Stomach (tissue), 9 donors: ENCODE data around the gene FAM234B. TPM values are rescaled to one million over a fixed set of nuclear protein-coding genes. Genes with fewer than 3 reads are reported as not detected.

Experiments
- DNase-seq, 2 donors: peaks; one replicate each; pipeline versions ENCODE4 v3.0.0 to v3.0.0-alpha.2; 2013 to 2019
- H3K27ac ChIP-seq, 5 donors: fragments of 200-600 bp in 4 of 5; sonication (generic) in 4 of 5; one replicate each; pipeline ENCODE4 v1.5.1; 2013 to 2019; ENCODE audit warnings: mild to moderate bottlenecking in 1 of 5, moderate library complexity in 1 of 5
- H3K27me3 ChIP-seq, 3 donors: fragments of 200-600 bp; sonication (generic); one replicate each; pipeline ENCODE4 v1.5.1; 2017 to 2019; ENCODE audit warnings: mixed run types in 1 of 3
- H3K36me3 ChIP-seq, 4 donors: fragments of 200-600 bp; sonication (generic); 1 replicate in 3 of 4; 2 replicates in 1 of 4; pipeline ENCODE4 v1.5.1; 2016 to 2019
- H3K4me1 ChIP-seq, 4 donors: fragments of 200-600 bp; sonication (generic); one replicate each; pipeline ENCODE4 v1.5.1; 2016 to 2019
- H3K4me3 ChIP-seq, 4 donors: fragments of 200-600 bp; sonication (generic) in 3 of 4; one replicate each; pipeline ENCODE4 v1.5.1; 2016 to 2019; ENCODE audit warnings: mild to moderate bottlenecking in 1 of 4
- H3K9me3 ChIP-seq, 4 donors: fragments of 200-600 bp; sonication (generic); one replicate each; pipeline ENCODE4 v1.5.1; 2016 to 2019
- CTCF ChIP-seq, 7 experiments: fragments of 450-650 bp in 4 of 7; fragments of 200-600 bp in 3 of 7; sonication (generic) in 3 of 7; IDR thresholded peaks; one replicate each; pipeline ENCODE4 v1.5.1; 2016 to 2019; ENCODE audit warnings: antibody characterized with exemption in 7 of 7, control low read depth in 2 of 7, mild to moderate bottlenecking in 1 of 7
- EP300 ChIP-seq: sonication (generic); formaldehyde crosslinking; IDR thresholded peaks from one replicate; pipeline ENCODE4 v1.6.1; 2017; ENCODE audit warnings: antibody characterized with exemption
- POLR2A ChIP-seq, 4 donors: fragments of 450-650 bp; IDR thresholded peaks; one replicate each; pipeline ENCODE4 v1.6.1; 2016; ENCODE audit warnings: antibody characterized with exemption in 4 of 4, control low read depth in 2 of 4, mild to moderate bottlenecking in 1 of 4, moderate library complexity in 1 of 4
- POLR2AphosphoS5 ChIP-seq, 3 donors: sonication (generic); formaldehyde crosslinking; IDR thresholded peaks; one replicate each; pipeline ENCODE4 v1.6.1; 2016; ENCODE audit warnings: antibody characterized with exemption in 3 of 3
- WGBS, 5 donors: extraction: QIAGEN DNeasy Blood & Tissue Kit in 3 of 5; methylation state at CpG; one replicate each; pipeline versions ENCODE4 v1.1.5 to v1.1.7; 2013 to 2018; 5-methylcytosine and 5-hydroxymethylcytosine counted together
- intact Hi-C: fragments of 100-400 bp; cut with DNase I; formaldehyde crosslinking; loops from one replicate; pipeline ENCODE4 v1.15.1; 2023; ENCODE audit warnings: low total_unique reads
- polyA plus RNA-seq, 3 donors: library from polyadenylated mRNA; stranded (reverse); fragments of 200-250 nt; gene quantifications; one replicate each; pipeline ENCODE4 v1.2.3, GENCODE V29; 2013
- total RNA-seq, 5 donors: library from RNA; depleted of rRNA; stranded (reverse); fragments of >200 nt; gene quantifications; one replicate each; pipeline versions ENCODE4 v1.1.0 to v1.2.3, GENCODE V29; 2014 to 2016
- donor health status: healthy with polysubstance abuse.
- donor health status: Bipolar disorder and iron deficiency.
- donor health status: healthy.

FAM234B gene
- total and polyA plus RNA-seq, 8 donors: 0.87 to 6.2 (median 2.5) TPM; not detected in 2

- TF ChIP-seq EP300 (no peak), CTCF (IDR thresholded peaks at IDR 0.05) (no peak), POLR2AphosphoS5 (IDR thresholded peaks at IDR 0.05) (no peak), POLR2A (IDR thresholded peaks at IDR 0.05) (no peak)
- no peak overlapping the region for H3K4me3 ChIP-seq
- no peaks in the 10 kb centered on the region for H3K36me3 ChIP-seq
- 54 to 69% (median 57%) methylated on average over 3 of the region's 3 CpGs for whole genome bisulfite sequencing, 5 donors
- intact Hi-C loops: no loop called here
- no peaks in the 10 kb centered on the region for H3K27me3 ChIP-seq
- H3K27ac ChIP-seq: peak overlapping the region in 1 of 5 donors; percentile 16
- no peaks in the 10 kb centered on the region for H3K9me3 ChIP-seq
- peaks cover 27 to 71% (median 56%) of the 10 kb centered on the region in 4 donors for H3K4me1 ChIP-seq
- no peak for DNase-seq
Measured at GRCh38 chr12:12997156-12997555, 47.0 kb upstream of the FAM234B start.

- H3K4me3 ChIP-seq: no peak overlapping the region
- intact Hi-C loops: no loop called here
- TF ChIP-seq CTCF (IDR thresholded peaks at IDR 0.05): no peak
- no peak for TF ChIP-seq POLR2A (IDR thresholded peaks at IDR 0.05)
- no peak for TF ChIP-seq POLR2AphosphoS5 (IDR thresholded peaks at IDR 0.05)
- TF ChIP-seq EP300: no peak
Measured at GRCh38 chr12:12997734-12998133, 46.4 kb upstream of the FAM234B start.

GRCh38 chr12:12998248-12998647, 45.9 kb upstream of the FAM234B start:
- Histone ChIP-seq H3K27ac (no peak overlapping the region), H3K36me3 (no peaks in the 10 kb centered on the region), H3K4me3 (no peak overlapping the region), H3K27me3 (no peaks in the 10 kb centered on the region), H3K4me1 (peaks cover 27 to 67% (median 56%) of the 10 kb centered on the region in 4 donors), H3K9me3 (no peaks in the 10 kb centered on the region)
- intact Hi-C loops: no loop called here
- TF ChIP-seq POLR2AphosphoS5 (IDR thresholded peaks at IDR 0.05): no peak
- no peak for TF ChIP-seq EP300
- no peak for TF ChIP-seq POLR2A (IDR thresholded peaks at IDR 0.05)
- TF ChIP-seq CTCF (IDR thresholded peaks at IDR 0.05): no peak
- 69 to 77% (median 74%) methylated on average over 4 of the region's 4 CpGs for WGBS, 5 donors
- DNase-seq: no peak

More at GRCh38 chr12:12997734-12998133, 46.4 kb upstream of the FAM234B start:
- no peaks in the 10 kb centered on the region for H3K9me3 ChIP-seq
- no peaks in the 10 kb centered on the region for H3K27me3 ChIP-seq
- peak overlapping the region in 1 of 5 donors; percentile 16 for H3K27ac ChIP-seq
- 44 to 100% (median 66%) methylated on average over 2 of the region's 2 CpGs for WGBS, 5 donors
- H3K36me3 ChIP-seq: no peaks in the 10 kb centered on the region
- DNase-seq: no peak
- H3K4me1 ChIP-seq: peaks cover 27 to 71% (median 56%) of the 10 kb centered on the region in 4 donors

GRCh38 chr12:12999271-12999958, 44.8 kb upstream of the FAM234B start:
- intact Hi-C loops: no loop called here
- peak overlapping the region; percentile 75 to 94 (median 93) for H3K27ac ChIP-seq
- H3K36me3 ChIP-seq: no peaks in the 10 kb centered on the region
- peaks cover 27 to 67% (median 56%) of the 10 kb centered on the region in 4 donors for H3K4me1 ChIP-seq
- DNase-seq: peak in 1 of 2 donors; percentile 53
- H3K27me3 ChIP-seq: no peaks in the 10 kb centered on the region
- WGBS, 5 donors: 13 to 25% (median 13%) methylated on average over 22 of the region's 22 CpGs
- TF ChIP-seq POLR2A (IDR thresholded peaks at IDR 0.05) (no peak), CTCF (IDR thresholded peaks at IDR 0.05) (no peak), POLR2AphosphoS5 (IDR thresholded peaks at IDR 0.05) (no peak), EP300 (no peak)
- no peaks in the 10 kb centered on the region for H3K9me3 ChIP-seq
- H3K4me3 ChIP-seq: peak overlapping the region; percentile 52 to 80 (median 74)
